ENCODE measurements around the gene ZDHHC20.

DNA sequence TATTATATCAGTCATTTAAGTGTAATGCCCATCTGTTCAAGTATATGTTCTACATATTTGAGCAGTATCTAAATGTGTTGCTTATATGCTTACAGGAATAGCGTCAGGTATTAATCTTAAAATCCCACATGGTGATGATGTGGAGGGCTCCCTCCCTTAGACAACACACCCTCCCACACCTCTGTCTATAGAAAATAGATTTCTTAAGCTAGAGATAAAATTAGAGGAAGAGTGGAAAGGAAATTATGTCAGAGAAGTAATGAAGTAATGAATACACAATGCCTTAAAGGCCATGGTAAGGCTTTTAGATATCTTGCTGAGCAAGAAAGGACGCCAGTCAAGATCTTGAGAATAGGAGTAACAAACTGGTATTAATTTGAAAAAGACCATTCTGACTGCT lies 12.4 kb downstream of the ZDHHC20 start:
- TF ChIP-seq, protein P1, sequence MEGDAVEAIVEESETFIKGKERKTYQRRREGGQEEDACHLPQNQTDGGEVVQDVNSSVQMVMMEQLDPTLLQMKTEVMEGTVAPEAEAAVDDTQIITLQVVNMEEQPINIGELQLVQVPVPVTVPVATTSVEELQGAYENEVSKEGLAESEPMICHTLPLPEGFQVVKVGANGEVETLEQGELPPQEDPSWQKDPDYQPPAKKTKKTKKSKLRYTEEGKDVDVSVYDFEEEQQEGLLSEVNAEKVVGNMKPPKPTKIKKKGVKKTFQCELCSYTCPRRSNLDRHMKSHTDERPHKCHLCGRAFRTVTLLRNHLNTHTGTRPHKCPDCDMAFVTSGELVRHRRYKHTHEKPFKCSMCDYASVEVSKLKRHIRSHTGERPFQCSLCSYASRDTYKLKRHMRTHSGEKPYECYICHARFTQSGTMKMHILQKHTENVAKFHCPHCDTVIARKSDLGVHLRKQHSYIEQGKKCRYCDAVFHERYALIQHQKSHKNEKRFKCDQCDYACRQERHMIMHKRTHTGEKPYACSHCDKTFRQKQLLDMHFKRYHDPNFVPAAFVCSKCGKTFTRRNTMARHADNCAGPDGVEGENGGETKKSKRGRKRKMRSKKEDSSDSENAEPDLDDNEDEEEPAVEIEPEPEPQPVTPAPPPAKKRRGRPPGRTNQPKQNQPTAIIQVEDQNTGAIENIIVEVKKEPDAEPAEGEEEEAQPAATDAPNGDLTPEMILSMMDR (IDR thresholded peaks at IDR 0.05 in 4 of 5, conservative IDR thresholded peaks at IDR 0.05 in 1 of 5) = no peak
- TF ChIP-seq POLR2A (IDR thresholded peaks at IDR 0.05) = no peak
